Measurements from ENCODE around the gene CA10.

GRCh38 chr17:51742571-51742970 is 415.9 kb downstream of the CA10 start:
- no peak for TF ChIP-seq EZH2 (IDR thresholded peaks at IDR 0.05; ENCODE audit: borderline replicate concordance, low read length)
- no peak for TF ChIP-seq CTCF (IDR thresholded peaks at IDR 0.05; ENCODE audit: low read length)
